ENCODE results near the gene CAPZA2.

DNA sequence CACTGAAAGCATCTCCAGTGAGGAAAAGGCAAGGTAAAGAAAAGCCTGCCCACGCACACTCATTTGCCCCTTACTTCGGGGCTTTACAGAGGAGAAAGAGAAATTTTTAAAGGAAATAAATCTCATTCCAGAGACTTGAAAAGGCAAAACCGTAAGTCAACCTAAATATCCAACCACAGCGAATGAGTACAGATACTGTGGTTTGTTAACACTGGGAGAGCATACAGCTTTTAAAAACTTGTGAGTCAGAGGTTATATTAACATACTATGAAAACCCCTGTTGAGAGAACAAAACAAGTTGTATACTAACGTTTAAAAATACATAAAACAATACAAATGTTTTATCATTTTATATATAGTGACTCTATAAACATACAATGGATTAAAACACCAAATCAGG is 62.4 kb downstream of the CAPZA2 start:
- no peak for TF ChIP-seq EP300 (IDR thresholded peaks at IDR 0.05)
- TF ChIP-seq POLR2A (IDR thresholded peaks at IDR 0.05): no peak
- TF ChIP-seq, protein P1, sequence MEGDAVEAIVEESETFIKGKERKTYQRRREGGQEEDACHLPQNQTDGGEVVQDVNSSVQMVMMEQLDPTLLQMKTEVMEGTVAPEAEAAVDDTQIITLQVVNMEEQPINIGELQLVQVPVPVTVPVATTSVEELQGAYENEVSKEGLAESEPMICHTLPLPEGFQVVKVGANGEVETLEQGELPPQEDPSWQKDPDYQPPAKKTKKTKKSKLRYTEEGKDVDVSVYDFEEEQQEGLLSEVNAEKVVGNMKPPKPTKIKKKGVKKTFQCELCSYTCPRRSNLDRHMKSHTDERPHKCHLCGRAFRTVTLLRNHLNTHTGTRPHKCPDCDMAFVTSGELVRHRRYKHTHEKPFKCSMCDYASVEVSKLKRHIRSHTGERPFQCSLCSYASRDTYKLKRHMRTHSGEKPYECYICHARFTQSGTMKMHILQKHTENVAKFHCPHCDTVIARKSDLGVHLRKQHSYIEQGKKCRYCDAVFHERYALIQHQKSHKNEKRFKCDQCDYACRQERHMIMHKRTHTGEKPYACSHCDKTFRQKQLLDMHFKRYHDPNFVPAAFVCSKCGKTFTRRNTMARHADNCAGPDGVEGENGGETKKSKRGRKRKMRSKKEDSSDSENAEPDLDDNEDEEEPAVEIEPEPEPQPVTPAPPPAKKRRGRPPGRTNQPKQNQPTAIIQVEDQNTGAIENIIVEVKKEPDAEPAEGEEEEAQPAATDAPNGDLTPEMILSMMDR (IDR thresholded peaks at IDR 0.05): no peak
- no peak for TF ChIP-seq POLR2AphosphoS5 (IDR thresholded peaks at IDR 0.05)

Data from upper lobe of left lung (tissue), 4 donors.